Measurements from ENCODE around the gene CLDN1.

The CLDN1 gene

DNA sequence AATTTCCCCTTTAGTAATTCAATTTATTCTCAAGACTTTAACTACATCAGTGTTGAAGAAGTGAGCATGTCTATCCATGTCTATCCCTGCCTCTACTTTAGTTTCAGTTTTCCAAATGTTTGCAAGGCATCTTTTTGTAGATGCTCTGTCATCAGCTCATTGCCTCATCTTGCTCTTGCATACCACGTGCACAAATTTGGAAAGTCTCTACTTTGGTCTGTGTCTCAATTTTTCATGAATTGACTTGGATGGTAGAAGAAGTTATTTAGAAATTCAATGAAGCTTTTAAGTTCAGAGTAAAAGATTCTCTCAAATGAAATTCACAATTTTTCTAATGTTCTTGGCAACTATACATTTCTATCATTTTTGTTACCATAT is 55.3 kb downstream of the CLDN1 start:
- TF ChIP-seq TAF1 (IDR thresholded peaks at IDR 0.05; ENCODE audit: borderline replicate concordance, insufficient read depth, low read length) (no peak), REST (IDR thresholded peaks at IDR 0.05; ENCODE audit: insufficient read depth in 1 of 2, low read depth in 2 of 2, low read length in 2 of 2) (no peak), POLR2AphosphoS5 (IDR thresholded peaks at IDR 0.05; ENCODE audit: low read depth, low read length) (no peak), SIN3A (IDR thresholded peaks at IDR 0.05; ENCODE audit: borderline replicate concordance, insufficient read depth, low read length) (no peak), FOXP2 (optimal IDR thresholded peaks at IDR 0.05; ENCODE audit: borderline replicate concordance, extremely low read depth, extremely low read length, insufficient read depth) (no peak)

DNA sequence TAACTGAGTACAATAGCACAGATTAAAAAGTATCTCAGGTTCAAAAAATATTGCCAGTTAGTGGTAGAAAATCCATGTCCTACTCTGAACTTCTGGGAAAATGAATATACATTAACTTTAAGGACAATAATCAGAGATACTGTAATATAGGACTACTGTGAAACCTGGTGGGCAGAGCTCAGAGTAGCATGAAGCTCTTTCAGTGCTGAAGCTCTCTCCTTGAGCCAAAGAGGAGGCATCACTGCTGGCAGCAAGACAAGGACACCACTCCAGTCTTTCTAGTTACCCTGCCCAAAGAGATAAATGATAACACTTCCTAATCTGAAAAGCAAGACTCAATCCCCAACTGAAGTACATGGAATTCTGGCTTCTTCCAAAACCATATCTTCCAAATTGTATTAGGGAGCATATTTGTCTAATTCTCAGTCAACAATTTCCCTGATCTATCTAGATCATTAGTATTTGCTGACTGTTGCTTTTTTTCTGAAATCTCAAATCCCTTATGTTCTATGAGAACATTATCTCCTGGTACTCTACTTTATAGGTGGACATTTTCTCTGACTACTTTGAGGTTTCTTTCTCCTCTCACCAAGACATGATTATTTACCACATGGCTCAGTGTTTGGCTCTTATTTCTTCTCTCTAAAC is 55.9 kb downstream of the CLDN1 start:
- TF ChIP-seq REST (IDR thresholded peaks at IDR 0.05; ENCODE audit: insufficient read depth in 1 of 2, low read depth in 2 of 2, low read length in 2 of 2) (no peak), TAF1 (IDR thresholded peaks at IDR 0.05; ENCODE audit: borderline replicate concordance, insufficient read depth, low read length) (no peak), POLR2AphosphoS5 (IDR thresholded peaks at IDR 0.05; ENCODE audit: low read depth, low read length) (no peak), FOXP2 (optimal IDR thresholded peaks at IDR 0.05; ENCODE audit: borderline replicate concordance, extremely low read depth, extremely low read length, insufficient read depth) (no peak), SIN3A (IDR thresholded peaks at IDR 0.05; ENCODE audit: borderline replicate concordance, insufficient read depth, low read length) (no peak)

GRCh38 chr3:190265796-190266195 is 56.5 kb downstream of the CLDN1 start:
- TF ChIP-seq TAF1 (IDR thresholded peaks at IDR 0.05; ENCODE audit: borderline replicate concordance, insufficient read depth, low read length) (no peak), REST (IDR thresholded peaks at IDR 0.05; ENCODE audit: insufficient read depth in 1 of 2, low read depth in 2 of 2, low read length in 2 of 2) (no peak), SIN3A (IDR thresholded peaks at IDR 0.05; ENCODE audit: borderline replicate concordance, insufficient read depth, low read length) (no peak), POLR2AphosphoS5 (IDR thresholded peaks at IDR 0.05; ENCODE audit: low read depth, low read length) (no peak), FOXP2 (optimal IDR thresholded peaks at IDR 0.05; ENCODE audit: borderline replicate concordance, extremely low read depth, extremely low read length, insufficient read depth) (no peak)

GRCh38 chr3:190265126-190265525 is 57.1 kb downstream of the CLDN1 start:
- TF ChIP-seq REST (IDR thresholded peaks at IDR 0.05; ENCODE audit: insufficient read depth in 1 of 2, low read depth in 2 of 2, low read length in 2 of 2) (no peak), FOXP2 (optimal IDR thresholded peaks at IDR 0.05; ENCODE audit: borderline replicate concordance, extremely low read depth, extremely low read length, insufficient read depth) (no peak), SIN3A (IDR thresholded peaks at IDR 0.05; ENCODE audit: borderline replicate concordance, insufficient read depth, low read length) (no peak)

DNA sequence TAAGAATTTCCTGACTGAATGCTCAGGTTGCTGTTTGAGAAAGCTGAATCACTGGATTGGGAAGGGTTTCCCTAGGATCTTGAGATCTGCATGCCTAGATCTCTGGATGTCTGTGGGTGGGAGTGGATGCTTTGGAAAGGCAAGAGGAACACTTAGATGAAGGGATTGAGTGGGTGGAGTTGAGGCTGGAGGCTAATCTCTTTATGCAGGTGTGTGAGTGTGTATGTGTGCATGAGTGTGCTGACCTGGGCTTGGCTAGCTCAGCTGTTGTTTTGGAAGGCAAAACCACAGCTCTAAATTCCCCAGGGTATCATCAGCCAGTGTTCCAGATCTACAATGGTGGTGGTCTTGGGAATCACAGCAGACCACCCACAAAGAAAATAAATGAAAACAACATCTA is 60.5 kb downstream of the CLDN1 start:
- no peak for TF ChIP-seq TAF1 (IDR thresholded peaks at IDR 0.05; ENCODE audit: borderline replicate concordance, insufficient read depth, low read length)

All from PFSK-1 (cell line).